Measurements from ENCODE around the gene KIFAP3. TPM values are rescaled to one million over a fixed set of nuclear protein-coding genes. Genes with fewer than 3 reads are reported as not detected.

Gene KIFAP3
- total RNA-seq, 1 donor from 2014 or later, result 55.9 TPM

DNA sequence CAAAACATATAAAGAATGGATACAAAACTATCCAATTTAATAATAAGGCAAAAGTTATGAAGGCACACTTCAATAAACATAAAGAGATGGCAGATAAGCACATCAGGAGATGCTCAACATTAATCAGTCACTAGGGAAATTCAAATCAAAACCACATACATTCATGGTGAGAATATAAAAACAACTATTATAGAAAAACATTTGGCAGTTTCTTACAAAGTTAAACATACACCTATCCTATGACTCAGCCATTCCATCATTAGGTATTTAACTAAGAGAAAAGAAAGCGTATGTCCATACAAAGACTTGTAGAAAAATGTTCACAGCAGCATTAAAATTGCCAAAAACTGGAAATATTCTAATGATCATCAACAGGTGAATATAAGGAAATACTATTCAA lies 44.3 kb downstream of the KIFAP3 start:
- TF ChIP-seq, protein P1, sequence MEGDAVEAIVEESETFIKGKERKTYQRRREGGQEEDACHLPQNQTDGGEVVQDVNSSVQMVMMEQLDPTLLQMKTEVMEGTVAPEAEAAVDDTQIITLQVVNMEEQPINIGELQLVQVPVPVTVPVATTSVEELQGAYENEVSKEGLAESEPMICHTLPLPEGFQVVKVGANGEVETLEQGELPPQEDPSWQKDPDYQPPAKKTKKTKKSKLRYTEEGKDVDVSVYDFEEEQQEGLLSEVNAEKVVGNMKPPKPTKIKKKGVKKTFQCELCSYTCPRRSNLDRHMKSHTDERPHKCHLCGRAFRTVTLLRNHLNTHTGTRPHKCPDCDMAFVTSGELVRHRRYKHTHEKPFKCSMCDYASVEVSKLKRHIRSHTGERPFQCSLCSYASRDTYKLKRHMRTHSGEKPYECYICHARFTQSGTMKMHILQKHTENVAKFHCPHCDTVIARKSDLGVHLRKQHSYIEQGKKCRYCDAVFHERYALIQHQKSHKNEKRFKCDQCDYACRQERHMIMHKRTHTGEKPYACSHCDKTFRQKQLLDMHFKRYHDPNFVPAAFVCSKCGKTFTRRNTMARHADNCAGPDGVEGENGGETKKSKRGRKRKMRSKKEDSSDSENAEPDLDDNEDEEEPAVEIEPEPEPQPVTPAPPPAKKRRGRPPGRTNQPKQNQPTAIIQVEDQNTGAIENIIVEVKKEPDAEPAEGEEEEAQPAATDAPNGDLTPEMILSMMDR (IDR thresholded peaks at IDR 0.05; ENCODE audit: borderline replicate concordance), result no peak
- Histone ChIP-seq H3K9me3 (replicated peaks) (peaks cover 15% of the 10 kb centered on the region), H3K4me1 (no peaks in the 10 kb centered on the region), H3K27ac (replicated peaks) (no peak overlapping the region), H3K36me3 (peaks cover 39% of the 10 kb centered on the region), H3K4me3 (no peak overlapping the region), H3K27me3 (ENCODE audit: low read depth) (no peaks in the 10 kb centered on the region)
- no peak for DNase-seq
- intact Hi-C loops (cut with micrococcal nuclease), result no loop called here

DNA sequence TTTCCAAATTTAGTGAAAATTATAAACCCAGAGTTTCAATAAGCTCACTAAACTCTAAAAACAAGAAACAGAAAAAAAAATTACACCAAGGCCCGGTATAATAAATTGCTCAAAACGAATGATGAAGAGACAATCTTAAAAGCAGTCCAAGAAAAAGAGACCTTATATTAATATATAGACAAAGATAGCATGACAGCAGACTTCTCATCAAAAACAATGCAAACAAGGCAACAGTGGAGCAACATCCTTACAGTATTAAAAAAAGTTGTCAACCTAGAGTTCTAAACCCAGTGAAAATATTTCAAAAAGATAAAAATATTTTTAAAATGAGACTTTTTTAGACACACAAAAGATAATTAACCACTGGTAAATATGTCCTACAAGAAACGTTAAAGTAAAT lies 46.7 kb downstream of the KIFAP3 start:
- no peak overlapping the region for H3K27ac ChIP-seq (replicated peaks)
- DNase-seq, result no peak
- TF ChIP-seq, protein P1 (IDR thresholded peaks at IDR 0.05; ENCODE audit: borderline replicate concordance), result no peak
- H3K9me3 ChIP-seq (replicated peaks), result peaks cover 15% of the 10 kb centered on the region
- H3K4me1 ChIP-seq, result no peaks in the 10 kb centered on the region
- no peak overlapping the region for H3K4me3 ChIP-seq
- intact Hi-C loops (cut with micrococcal nuclease), result no loop called here
- H3K27me3 ChIP-seq (ENCODE audit: low read depth), result no peaks in the 10 kb centered on the region
- peaks cover 33% of the 10 kb centered on the region for H3K36me3 ChIP-seq

GRCh38 chr1:170020859-170021258 lies 53.6 kb downstream of the KIFAP3 start:
- Histone ChIP-seq H3K27ac (replicated peaks) (no peak overlapping the region), H3K36me3 (peaks cover 39% of the 10 kb centered on the region), H3K4me1 (no peaks in the 10 kb centered on the region), H3K27me3 (ENCODE audit: low read depth) (no peaks in the 10 kb centered on the region), H3K9me3 (replicated peaks) (peaks cover 12% of the 10 kb centered on the region), H3K4me3 (no peak overlapping the region)
- intact Hi-C loops (cut with micrococcal nuclease), result no loop called here
- DNase-seq, result no peak
- TF ChIP-seq, protein P1 (IDR thresholded peaks at IDR 0.05; ENCODE audit: borderline replicate concordance), result no peak

- DNase-seq, result no peak
- H3K36me3 ChIP-seq, result peaks cover 51% of the 10 kb centered on the region
- H3K27me3 ChIP-seq (ENCODE audit: low read depth), result no peaks in the 10 kb centered on the region
- TF ChIP-seq, protein P1 (IDR thresholded peaks at IDR 0.05; ENCODE audit: borderline replicate concordance), result no peak
- no peak overlapping the region for H3K4me3 ChIP-seq
- peaks cover 12% of the 10 kb centered on the region for H3K9me3 ChIP-seq (replicated peaks)
- no peaks in the 10 kb centered on the region for H3K4me1 ChIP-seq
- intact Hi-C loops (cut with micrococcal nuclease), result no loop called here
- no peak overlapping the region for H3K27ac ChIP-seq (replicated peaks)
Observed at GRCh38 chr1:170017478-170017877, 57.0 kb downstream of the KIFAP3 start.

DNA sequence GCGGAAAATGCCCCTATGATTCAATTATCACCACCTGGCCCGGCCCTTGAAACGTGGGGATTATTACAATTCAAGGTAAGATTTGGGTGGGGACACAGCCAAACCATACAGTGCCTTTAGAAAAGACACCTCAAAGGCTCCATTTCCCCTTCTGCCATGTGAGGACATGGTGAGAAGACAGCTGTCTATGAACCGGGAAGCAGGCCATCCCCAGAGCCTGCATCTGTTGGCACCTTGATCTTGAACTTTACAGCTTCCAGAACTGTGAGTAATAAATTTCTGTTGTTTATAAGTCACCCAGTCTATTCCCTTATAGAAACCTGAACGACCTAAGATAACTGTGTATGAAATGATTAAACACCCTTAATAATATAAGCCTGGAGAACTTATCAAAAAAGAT lies 61.6 kb downstream of the KIFAP3 start:
- intact Hi-C loops (cut with micrococcal nuclease), result no loop called here
- TF ChIP-seq, protein P1 (IDR thresholded peaks at IDR 0.05; ENCODE audit: borderline replicate concordance), result no peak
- H3K9me3 ChIP-seq (replicated peaks), result peaks cover 6% of the 10 kb centered on the region

GRCh38 chr1:170010443-170010842 lies 64.1 kb downstream of the KIFAP3 start:
- DNase-seq, result no peak
- peaks cover 10% of the 10 kb centered on the region for H3K9me3 ChIP-seq (replicated peaks)
- TF ChIP-seq, protein P1 (IDR thresholded peaks at IDR 0.05; ENCODE audit: borderline replicate concordance), result peak; percentile 60
- peaks cover 27% of the 10 kb centered on the region for H3K36me3 ChIP-seq
- H3K4me1 ChIP-seq, result no peaks in the 10 kb centered on the region
- H3K4me3 ChIP-seq, result no peak overlapping the region
- H3K27me3 ChIP-seq (ENCODE audit: low read depth), result no peaks in the 10 kb centered on the region
- intact Hi-C loops (cut with micrococcal nuclease), result no loop called here
- H3K27ac ChIP-seq (replicated peaks), result no peak overlapping the region

More for the DNA sequence above, 61.6 kb downstream of the KIFAP3 start:
- H3K4me1 ChIP-seq, result no peaks in the 10 kb centered on the region
- H3K4me3 ChIP-seq, result no peak overlapping the region
- H3K36me3 ChIP-seq, result peaks cover 37% of the 10 kb centered on the region
- no peak overlapping the region for H3K27ac ChIP-seq (replicated peaks)
- no peaks in the 10 kb centered on the region for H3K27me3 ChIP-seq (ENCODE audit: low read depth)
- DNase-seq, result no peak

All from left ventricle myocardium inferior (tissue), 1 donor.